DOHH2 (cell line): Measurements from ENCODE around the gene PTAR1.
"Not testable (repeated sequence)": the region's sequence is repeated elsewhere in the genome, so short reads cannot be mapped to it uniquely, and the experiment has no call there.

ENCODE experiments used
- H3F3A ChIP-seq: fragments of 200-600 bp; sonication (generic), shearing (Covaris generic); 2 replicates; pipeline ENCODE4 v1.6.0; 2016; ENCODE audit warnings: antibody characterized with exemption, mild to moderate bottlenecking; ENCODE audit not compliant: control insufficient read depth, insufficient read depth
- H3K27ac ChIP-seq: fragments of 200-600 bp; sonication (generic); 2 replicates; pipeline ENCODE4 v1.5.1; 2014; ENCODE audit warnings: low read depth, mild to moderate bottlenecking, low read length, moderate library complexity
- H3K27me3 ChIP-seq: fragments of 200-600 bp; sonication (generic); 2 replicates; pipeline ENCODE4 v1.6.1; 2014; ENCODE audit warnings: mild to moderate bottlenecking, low read length, mixed read lengths; ENCODE audit not compliant: control insufficient read depth
- H3K36me3 ChIP-seq: fragments of 200-600 bp; sonication (generic); 2 replicates; pipeline ENCODE4 v1.6.1; 2014; ENCODE audit warnings: mild to moderate bottlenecking, low read length, moderate library complexity, mixed read lengths; ENCODE audit not compliant: control insufficient read depth
- H3K4me1 ChIP-seq: fragments of 200-600 bp; sonication (generic); 2 replicates; pipeline ENCODE4 v1.6.1; 2014; ENCODE audit warnings: mild to moderate bottlenecking, low read length, mixed read lengths; ENCODE audit not compliant: control insufficient read depth
- H3K4me2 ChIP-seq: fragments of 200-600 bp; sonication (generic); 2 replicates; pipeline ENCODE4 v1.6.0; 2014; ENCODE audit warnings: mild to moderate bottlenecking, low read length, moderate library complexity
- H3K4me3 ChIP-seq: fragments of 200-600 bp; sonication (generic); 2 replicates; pipeline ENCODE4 v1.5.1; 2014; ENCODE audit warnings: mild to moderate bottlenecking, low read length, mixed read lengths
- H3K79me2 ChIP-seq: fragments of 200-600 bp; sonication (generic); 2 replicates; pipeline ENCODE4 v1.6.1; 2014; ENCODE audit warnings: mild to moderate bottlenecking, low read length, mixed read lengths; ENCODE audit not compliant: control insufficient read depth
- H3K9me2 ChIP-seq: fragments of 200-600 bp; sonication (generic); replicated peaks from 2 replicates; pipeline ENCODE4 v1.6.1; 2014; ENCODE audit warnings: mild to moderate bottlenecking, low read length, mixed read lengths; ENCODE audit not compliant: control insufficient read depth
- H3K9me3 ChIP-seq: fragments of 200-600 bp; sonication (generic); 2 replicates; pipeline ENCODE4 v1.6.1; 2014; ENCODE audit warnings: antibody characterized with exemption, low read length, mixed read lengths; ENCODE audit not compliant: control insufficient read depth, insufficient read depth
- H4K20me1 ChIP-seq: fragments of 200-600 bp; sonication (generic); 2 replicates; pipeline ENCODE4 v1.6.0; 2014; ENCODE audit warnings: low read depth, mild to moderate bottlenecking, antibody characterized with exemption, low read length, moderate library complexity; ENCODE audit not compliant: control insufficient read depth, insufficient read depth
- EZH2phosphoT487 ChIP-seq: fragments of 200-600 bp; sonication (generic); IDR thresholded peaks from 2 replicates; pipeline ENCODE4 v1.6.1; 2017; ENCODE audit warnings: borderline replicate concordance, mild to moderate bottlenecking, antibody characterized with exemption, low read length, moderate library complexity, mixed read lengths
- TF ChIP-seq, protein P1 (sequence below): fragments of 200-600 bp; sonication (generic); IDR thresholded peaks from one replicate; pipeline ENCODE4 v1.5.1; 2014; ENCODE audit warnings: antibody characterized with exemption, mild to moderate bottlenecking, low read depth, low read length; ENCODE audit not compliant: poor library complexity, severe bottlenecking

The PTAR1 gene

DNA sequence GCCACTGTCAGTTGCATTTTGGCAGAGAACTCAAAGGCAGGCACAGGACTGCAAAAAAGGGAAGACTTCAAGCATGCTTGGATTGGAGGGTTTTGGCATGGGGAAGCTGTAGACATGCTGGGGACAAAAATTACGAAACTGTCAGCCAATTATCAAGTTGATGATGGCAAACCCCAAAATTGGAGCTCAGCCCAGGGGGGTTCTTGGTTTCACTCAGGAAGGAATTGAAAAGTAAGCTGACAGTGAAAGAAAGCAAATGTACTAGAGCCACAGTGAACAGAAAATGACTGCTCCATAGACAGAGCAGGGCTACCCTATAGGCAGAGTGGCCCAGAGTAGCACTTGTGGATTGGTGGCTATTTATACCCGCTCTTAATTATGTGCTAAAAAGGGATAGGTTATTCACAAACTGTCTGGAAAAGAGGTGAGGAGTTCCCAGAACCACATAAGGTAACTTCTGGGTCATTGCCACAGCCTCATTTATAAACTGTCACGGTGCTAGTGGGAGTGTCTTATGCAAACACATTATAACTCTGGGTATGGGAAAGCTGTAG lies 46.2 kb upstream of the PTAR1 start:
- Histone ChIP-seq H3K79me2 (no peaks in the 10 kb centered on the region), H3K4me1 (no peaks in the 10 kb centered on the region), H3K27ac (no peak overlapping the region), H3K9me2 (no peaks in the 10 kb centered on the region), H3K4me3 (no peak overlapping the region), H3K36me3 (no peaks in the 10 kb centered on the region), H4K20me1 (no peaks in the 10 kb centered on the region), H3K4me2 (no peak overlapping the region), H3K9me3 (no peaks in the 10 kb centered on the region), H3K27me3 (no peaks in the 10 kb centered on the region), H3F3A (no peaks in the 10 kb centered on the region)
- no peak for TF ChIP-seq EZH2phosphoT487
- TF ChIP-seq, protein P1, sequence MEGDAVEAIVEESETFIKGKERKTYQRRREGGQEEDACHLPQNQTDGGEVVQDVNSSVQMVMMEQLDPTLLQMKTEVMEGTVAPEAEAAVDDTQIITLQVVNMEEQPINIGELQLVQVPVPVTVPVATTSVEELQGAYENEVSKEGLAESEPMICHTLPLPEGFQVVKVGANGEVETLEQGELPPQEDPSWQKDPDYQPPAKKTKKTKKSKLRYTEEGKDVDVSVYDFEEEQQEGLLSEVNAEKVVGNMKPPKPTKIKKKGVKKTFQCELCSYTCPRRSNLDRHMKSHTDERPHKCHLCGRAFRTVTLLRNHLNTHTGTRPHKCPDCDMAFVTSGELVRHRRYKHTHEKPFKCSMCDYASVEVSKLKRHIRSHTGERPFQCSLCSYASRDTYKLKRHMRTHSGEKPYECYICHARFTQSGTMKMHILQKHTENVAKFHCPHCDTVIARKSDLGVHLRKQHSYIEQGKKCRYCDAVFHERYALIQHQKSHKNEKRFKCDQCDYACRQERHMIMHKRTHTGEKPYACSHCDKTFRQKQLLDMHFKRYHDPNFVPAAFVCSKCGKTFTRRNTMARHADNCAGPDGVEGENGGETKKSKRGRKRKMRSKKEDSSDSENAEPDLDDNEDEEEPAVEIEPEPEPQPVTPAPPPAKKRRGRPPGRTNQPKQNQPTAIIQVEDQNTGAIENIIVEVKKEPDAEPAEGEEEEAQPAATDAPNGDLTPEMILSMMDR = no peak

DNA sequence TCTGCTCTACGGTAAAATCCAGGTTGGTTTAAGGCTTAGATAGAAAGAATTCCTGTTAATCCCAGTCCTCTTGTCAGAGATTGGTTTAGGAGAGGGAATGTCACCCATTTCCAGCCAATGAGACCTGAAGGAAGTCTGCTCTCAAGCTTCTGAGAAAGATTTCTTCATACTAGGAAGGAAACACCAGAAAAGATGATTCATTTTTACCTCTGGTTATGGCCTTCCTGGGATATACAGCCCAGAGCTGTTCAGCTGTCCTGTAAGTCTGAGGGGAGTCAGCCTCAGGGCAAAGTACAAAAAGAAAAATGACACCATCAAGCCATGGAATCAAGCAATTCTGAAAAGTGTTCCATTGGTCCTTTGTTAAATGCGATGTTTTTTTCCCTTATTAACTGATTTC lies 42.2 kb upstream of the PTAR1 start:
- TF ChIP-seq EZH2phosphoT487 = no peak
- TF ChIP-seq, protein P1 = no peak

DNA sequence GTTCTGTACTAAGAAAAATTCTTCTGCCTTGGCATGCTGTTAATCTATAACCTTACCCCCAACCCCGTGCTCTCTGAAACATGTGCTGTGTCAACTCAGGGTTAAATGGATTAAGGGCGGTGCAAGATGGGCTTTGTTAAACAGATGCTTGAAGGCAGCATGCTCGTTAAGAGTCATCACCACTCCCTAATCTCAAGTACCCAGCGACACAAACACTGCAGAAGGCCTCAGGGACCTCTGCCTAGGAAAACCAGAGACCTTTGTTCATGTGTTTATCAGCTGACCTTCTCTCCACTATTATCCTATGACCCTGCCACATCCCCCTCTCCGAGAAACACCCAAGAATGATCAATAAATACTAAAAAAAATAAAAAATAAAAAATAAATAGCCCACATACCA lies 40.2 kb upstream of the PTAR1 start:
- H3K4me3 ChIP-seq, H3K27me3 ChIP-seq, H4K20me1 ChIP-seq: not testable (repeated sequence)

More for the DNA sequence above, 42.2 kb upstream of the PTAR1 start:
- no peaks in the 10 kb centered on the region for H3F3A ChIP-seq
- no peaks in the 10 kb centered on the region for H3K79me2 ChIP-seq
- H3K27ac ChIP-seq = no peak overlapping the region
- H3K4me1 ChIP-seq = no peaks in the 10 kb centered on the region
- no peak overlapping the region for H3K4me3 ChIP-seq
- H3K4me2 ChIP-seq = no peak overlapping the region
- H3K9me2 ChIP-seq = no peaks in the 10 kb centered on the region
- no peaks in the 10 kb centered on the region for H3K27me3 ChIP-seq
- H3K36me3 ChIP-seq = no peaks in the 10 kb centered on the region
- H3K9me3 ChIP-seq = no peaks in the 10 kb centered on the region
- no peaks in the 10 kb centered on the region for H4K20me1 ChIP-seq

DNA sequence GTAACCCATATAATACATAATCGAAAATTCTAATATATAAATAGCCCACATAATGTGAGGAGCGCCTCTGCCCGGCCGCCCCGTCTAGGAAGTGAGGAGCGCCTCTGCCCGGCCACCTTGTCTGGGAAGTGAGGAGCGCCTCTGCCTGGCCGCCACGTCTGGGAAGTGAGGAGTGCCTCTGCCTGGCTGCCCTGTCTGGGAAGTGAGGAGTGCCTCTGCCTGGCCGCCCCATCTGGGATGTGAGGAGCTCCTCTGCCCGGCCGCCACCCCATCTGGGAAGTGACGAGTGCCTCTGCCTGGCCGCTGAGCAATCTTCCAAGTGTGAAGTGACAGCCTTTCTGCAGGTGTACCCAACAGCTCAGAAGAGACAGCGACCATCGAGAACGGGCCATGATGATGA lies 39.7 kb upstream of the PTAR1 start:
- H3K9me3 ChIP-seq, H3K36me3 ChIP-seq, H3K9me2 ChIP-seq, H3K27ac ChIP-seq, H3K4me1 ChIP-seq, H3K4me2 ChIP-seq, H3K79me2 ChIP-seq, H3F3A ChIP-seq, H3K27me3 ChIP-seq, H4K20me1 ChIP-seq, H3K4me3 ChIP-seq: not testable (repeated sequence)

More for the DNA sequence above, 40.2 kb upstream of the PTAR1 start:
- H3F3A ChIP-seq, H3K79me2 ChIP-seq, H3K9me3 ChIP-seq, H3K9me2 ChIP-seq, H3K36me3 ChIP-seq, H3K4me2 ChIP-seq, H3K27ac ChIP-seq, H3K4me1 ChIP-seq: not testable (repeated sequence)
